Endothelial cell of umbilical vein (primary cell): ENCODE measurements around the gene ASTN1. TPM values are rescaled to one million over a fixed set of nuclear protein-coding genes. Genes with fewer than 3 reads are reported as not detected.

Experiments
- BruUV-seq: library from RNA; stranded (reverse); fragments of 400-500 nt; replicated peaks from 2 replicates; lab custom pipeline; 2021; lab: Mats Ljungman, UMichigan
- CTCF ChIA-PET: fragments of 300-600, 350-600 bp; sonication (Branson Sonifier 250); formaldehyde crosslinking; loops from one replicate; lab custom pipeline; 2021; ENCODE audit warnings: antibody characterized with exemption, inconsistent platforms; lab: Charles Lee
- POLR2A ChIA-PET: fragments of 300-600, 350-600 bp; sonication (Branson Sonifier 250); formaldehyde crosslinking; loops from one replicate; lab custom pipeline; 2021; ENCODE audit warnings: antibody characterized with exemption, inconsistent platforms; lab: Charles Lee
- DNase-seq: peaks from one replicate; pipeline ENCODE4 v3.0.0-alpha.2; 2011; ENCODE audit warnings: low read depth, low spot score
- FAIRE-seq: peaks from 2 replicates; lab custom pipeline; 2011; peaks lifted over from hg19 to GRCh38; lab: Jason Lieb, UNC
- H2AFZ ChIP-seq: 2 replicates; pipeline ENCODE4 v1.6.0; 2012; ENCODE audit warnings: low read depth, low read length, control low read depth, inconsistent platforms
- H3K27ac ChIP-seq: 2 replicates; pipeline ENCODE4 v1.5.1; 2011; ENCODE audit warnings: low read depth, mild to moderate bottlenecking, control low read depth, low read length, moderate library complexity; ENCODE audit not compliant: insufficient read depth
- H3K27me3 ChIP-seq, 2 experiments: 2 replicates each; pipeline versions ENCODE4 v1.6.0 to v1.6.1; 2011; ENCODE audit warnings: low read length in 2 of 2, mixed read lengths in 1 of 2; ENCODE audit not compliant: control insufficient read depth in 2 of 2, insufficient read depth in 2 of 2
- H3K36me3 ChIP-seq, 2 experiments: 2 replicates in 1 of 2; 3 replicates in 1 of 2; pipeline ENCODE4 v1.5.1; 2011; ENCODE audit warnings: low read length in 2 of 2, mild to moderate bottlenecking in 1 of 2, moderate library complexity in 1 of 2; ENCODE audit not compliant: control insufficient read depth in 2 of 2, insufficient read depth in 2 of 2; ENCODE audit errors: extremely low read depth in 1 of 2
- H3K4me1 ChIP-seq: 3 replicates; pipeline ENCODE4 v1.5.1; 2011; ENCODE audit warnings: mild to moderate bottlenecking, low read length; ENCODE audit not compliant: control insufficient read depth, insufficient read depth; ENCODE audit errors: extremely low read depth
- H3K4me2 ChIP-seq: 2 replicates; pipeline ENCODE4 v1.6.1; 2011; ENCODE audit warnings: low read length, control low read depth, mixed read lengths; ENCODE audit not compliant: insufficient read depth
- H3K4me3 ChIP-seq, 3 experiments: fragments of 200-600 bp in 1 of 3; sonication (generic), shearing (Covaris generic) in 1 of 3; replicated peaks in 1 of 3; 2 replicates each; pipeline ENCODE4 v1.5.1; 2011 to 2016; ENCODE audit warnings: control low read depth in 3 of 3, low read length in 3 of 3, mild to moderate bottlenecking in 2 of 3, inconsistent platforms in 1 of 3, low read depth in 1 of 3, moderate library complexity in 1 of 3; ENCODE audit not compliant: insufficient read depth in 1 of 3
- H3K79me2 ChIP-seq: 2 replicates; pipeline ENCODE4 v1.6.0; 2012; ENCODE audit warnings: low read length, inconsistent platforms; ENCODE audit not compliant: control insufficient read depth, insufficient read depth
- H3K9ac ChIP-seq: replicated peaks from 2 replicates; pipeline ENCODE3; 2011; ENCODE audit warnings: low read length, control low read depth; ENCODE audit not compliant: insufficient read depth; ENCODE audit errors: extremely low read depth
- H3K9me1 ChIP-seq: replicated peaks from 3 replicates; pipeline ENCODE4 v1.6.0; 2011; ENCODE audit warnings: mild to moderate bottlenecking, low read length; ENCODE audit not compliant: control insufficient read depth, insufficient read depth; ENCODE audit errors: extremely low read depth
- H3K9me3 ChIP-seq: replicated peaks from 2 replicates; pipeline ENCODE4 v1.5.1; 2012; ENCODE audit warnings: low read length, inconsistent platforms; ENCODE audit not compliant: control insufficient read depth, insufficient read depth
- H4K20me1 ChIP-seq: replicated peaks from 2 replicates; pipeline ENCODE3; 2011; ENCODE audit warnings: mild to moderate bottlenecking, low read length; ENCODE audit not compliant: control insufficient read depth, insufficient read depth; ENCODE audit errors: extremely low read depth
- EZH2 ChIP-seq: IDR thresholded peaks from 2 replicates; pipeline ENCODE4 v1.6.1; 2012; ENCODE audit warnings: borderline replicate concordance, low read depth, mild to moderate bottlenecking, moderate library complexity, low read length, inconsistent platforms; ENCODE audit not compliant: severe bottlenecking
- FOS ChIP-seq: IDR thresholded peaks from 2 replicates; pipeline ENCODE4 v1.6.1; 2011; ENCODE audit warnings: mild to moderate bottlenecking, low read length, moderate library complexity, borderline replicate concordance; ENCODE audit not compliant: insufficient read depth
- GATA2 ChIP-seq: IDR thresholded peaks from 2 replicates; pipeline ENCODE4 v1.7.0; 2011; ENCODE audit warnings: low read depth, mild to moderate bottlenecking, moderate library complexity, mixed read lengths, low read length; ENCODE audit not compliant: insufficient read length, insufficient read depth
- JUN ChIP-seq: IDR thresholded peaks from 2 replicates; pipeline ENCODE4 v1.6.1; 2011; ENCODE audit warnings: borderline replicate concordance, low read depth; ENCODE audit not compliant: insufficient read length, insufficient read depth
- MYC ChIP-seq: IDR thresholded peaks from one replicate; pipeline ENCODE4 v1.6.1; 2011; ENCODE audit warnings: mild to moderate bottlenecking, low read depth, low read length
- POLR2A ChIP-seq: IDR thresholded peaks from 2 replicates; pipeline ENCODE4 v1.6.1; 2012; ENCODE audit warnings: low read depth, mild to moderate bottlenecking, control low read depth, low read length
- POLR2AphosphoS5 ChIP-seq: IDR thresholded peaks from 2 replicates; pipeline ENCODE4 v1.6.1; 2012; ENCODE audit warnings: low read depth, mild to moderate bottlenecking, control low read depth, low read length, moderate library complexity; ENCODE audit not compliant: insufficient read depth
- dilution Hi-C: fragments of 300-500 bp; cut with MboI; formaldehyde crosslinking; loops from one replicate; pipeline ENCODE4 v1.15.0; 2019; ENCODE audit warnings: low sequenced_read_pairs; ENCODE audit not compliant: extremely low pct_ligation_motif_present
- intact Hi-C: fragments of 100-400 bp; cut with micrococcal nuclease; formaldehyde crosslinking; loops from one replicate; pipeline ENCODE4 v1.10.0; 2022
- polyA plus RNA-seq, 4 experiments: library from polyadenylated mRNA; depleted of rRNA in 3 of 4; stranded (reverse) in 3 of 4; unstranded in 1 of 4; fragments of >200 nt; gene quantifications; 2 replicates each; pipeline versions ENCODE4 v1.2.1 to v1.2.3, GENCODE V29; 2011 to 2012; ENCODE audit warnings: missing spikeins in 1 of 4
- total RNA-seq: library from RNA; stranded (reverse); gene quantifications from 2 replicates; pipeline ENCODE4 v1.2.3, GENCODE V29; 2021
- TF ChIP-seq, protein P1 (sequence below): IDR thresholded peaks from 2 replicates; pipeline ENCODE4 v1.6.1; 2011; ENCODE audit not compliant: insufficient read depth, insufficient read length
- TF ChIP-seq, protein P2 (sequence below), 2 donors: IDR thresholded peaks; 1 replicate in 1 of 2; 2 replicates in 1 of 2; pipeline ENCODE4 v1.5.1; 2011; ENCODE audit warnings: low read length in 2 of 2, mild to moderate bottlenecking in 2 of 2, moderate library complexity in 2 of 2, control low read depth in 1 of 2, inconsistent platforms in 1 of 2, low read depth in 1 of 2; ENCODE audit not compliant: insufficient read depth in 1 of 2; ENCODE audit errors: extremely low read depth in 1 of 2

The ASTN1 gene
- total and polyA plus RNA-seq, 2 donors (not counting 3 experiments of a cell fraction or from before 2014, with no cell fraction given) = 0.04 TPM; not detected in 1

DNA sequence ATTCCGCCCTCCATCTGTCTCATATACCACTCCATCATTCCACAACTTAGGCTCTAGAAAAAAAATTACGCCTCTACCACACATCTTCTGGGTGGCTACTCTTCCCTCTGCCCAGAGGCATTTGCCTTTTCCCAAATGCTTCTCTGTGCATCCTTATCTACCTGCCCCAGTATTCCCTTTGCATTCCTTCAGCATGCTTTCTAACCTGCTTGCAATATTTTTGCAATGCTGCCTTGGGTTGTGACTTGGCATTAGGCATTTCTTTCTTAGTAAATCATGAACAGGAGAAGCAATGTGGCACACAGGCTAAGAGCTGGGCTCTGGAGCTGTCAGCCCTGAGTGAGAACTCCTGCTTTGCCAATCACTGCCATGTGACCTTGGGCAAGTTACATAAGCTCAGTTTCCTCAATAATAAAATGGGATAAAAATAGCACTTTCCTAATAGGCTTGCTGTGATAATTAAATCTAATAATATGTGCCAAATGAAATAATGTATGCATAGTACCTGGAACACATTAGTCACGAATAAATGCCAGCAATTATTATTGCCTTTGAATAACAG lies 276.0 kb downstream of the ASTN1 start:
- ChIA-PET POLR2A (no interaction called here), CTCF (no interaction called here)
- Histone ChIP-seq H3K9ac (no peak overlapping the region), H3K9me3 (no peaks in the 10 kb centered on the region), H3K27me3 (no peaks in the 10 kb centered on the region), H3K4me3 (no peak overlapping the region), H3K4me2 (no peak overlapping the region), H3K9me1 (no peaks in the 10 kb centered on the region), H2AFZ (no peak overlapping the region), H3K79me2 (no peaks in the 10 kb centered on the region), H3K36me3 (no peaks in the 10 kb centered on the region), H3K27ac (no peak overlapping the region), H4K20me1 (no peaks in the 10 kb centered on the region), H3K4me1 (no peaks in the 10 kb centered on the region)
- no TSS peak for BruUV-seq
- TF ChIP-seq POLR2A (no peak), JUN (no peak), POLR2AphosphoS5 (no peak), FOS (no peak), MYC (no peak), GATA2 (no peak), EZH2 (no peak)
- TF ChIP-seq, protein P1, sequence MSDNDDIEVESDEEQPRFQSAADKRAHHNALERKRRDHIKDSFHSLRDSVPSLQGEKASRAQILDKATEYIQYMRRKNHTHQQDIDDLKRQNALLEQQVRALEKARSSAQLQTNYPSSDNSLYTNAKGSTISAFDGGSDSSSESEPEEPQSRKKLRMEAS = no peak
- TF ChIP-seq, protein P2, sequence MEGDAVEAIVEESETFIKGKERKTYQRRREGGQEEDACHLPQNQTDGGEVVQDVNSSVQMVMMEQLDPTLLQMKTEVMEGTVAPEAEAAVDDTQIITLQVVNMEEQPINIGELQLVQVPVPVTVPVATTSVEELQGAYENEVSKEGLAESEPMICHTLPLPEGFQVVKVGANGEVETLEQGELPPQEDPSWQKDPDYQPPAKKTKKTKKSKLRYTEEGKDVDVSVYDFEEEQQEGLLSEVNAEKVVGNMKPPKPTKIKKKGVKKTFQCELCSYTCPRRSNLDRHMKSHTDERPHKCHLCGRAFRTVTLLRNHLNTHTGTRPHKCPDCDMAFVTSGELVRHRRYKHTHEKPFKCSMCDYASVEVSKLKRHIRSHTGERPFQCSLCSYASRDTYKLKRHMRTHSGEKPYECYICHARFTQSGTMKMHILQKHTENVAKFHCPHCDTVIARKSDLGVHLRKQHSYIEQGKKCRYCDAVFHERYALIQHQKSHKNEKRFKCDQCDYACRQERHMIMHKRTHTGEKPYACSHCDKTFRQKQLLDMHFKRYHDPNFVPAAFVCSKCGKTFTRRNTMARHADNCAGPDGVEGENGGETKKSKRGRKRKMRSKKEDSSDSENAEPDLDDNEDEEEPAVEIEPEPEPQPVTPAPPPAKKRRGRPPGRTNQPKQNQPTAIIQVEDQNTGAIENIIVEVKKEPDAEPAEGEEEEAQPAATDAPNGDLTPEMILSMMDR (IDR thresholded peaks at IDR 0.05; ENCODE audit: extremely low read depth in 1 of 2, insufficient read depth in 1 of 2, low read depth in 1 of 2, low read length in 2 of 2) = no peak
- FAIRE-seq = no peak
- dilution Hi-C loops (no loop called here), intact Hi-C loops (no loop called here)
- no peak for DNase-seq
